ENCODE measurements around the gene LRRC18.

Gene LRRC18

GRCh38 chr10:48879451-48879850 is 60.2 kb downstream of the LRRC18 start:
- Histone ChIP-seq H3K27me3 (ENCODE audit: insufficient read depth, low read length) (no peaks in the 10 kb centered on the region), H3K36me3 (ENCODE audit: insufficient read depth, low read length) (peaks cover 67% of the 10 kb centered on the region), H4K20me1 (ENCODE audit: insufficient read depth, low read length) (no peaks in the 10 kb centered on the region), H3K4me3 (ENCODE audit: low read depth, low read length, poor library complexity, severe bottlenecking) (no peak overlapping the region), H3K27ac (ENCODE audit: low read depth, low read length, poor library complexity, severe bottlenecking) (no peak overlapping the region), H2AFZ (ENCODE audit: low read length) (no peak overlapping the region), H3K9me3 (ENCODE audit: low read length) (no peaks in the 10 kb centered on the region), H3K9ac (ENCODE audit: low read length) (no peak overlapping the region), H3K79me2 (ENCODE audit: insufficient read depth, low read length) (no peaks in the 10 kb centered on the region), H3K9me2 (ENCODE audit: low read depth, low read length) (no peaks in the 10 kb centered on the region), H3F3A (ENCODE audit: insufficient read depth, low read length) (no peaks in the 10 kb centered on the region), H3K4me1 (ENCODE audit: insufficient read depth, low read length, severe bottlenecking) (no peaks in the 10 kb centered on the region), H3K4me2 (ENCODE audit: low read length) (no peak overlapping the region)
- no peak for TF ChIP-seq CTCF (IDR thresholded peaks at IDR 0.05; ENCODE audit: low read length)
- no peak for TF ChIP-seq EZH2 (IDR thresholded peaks at IDR 0.05; ENCODE audit: borderline replicate concordance, low read length)

GRCh38 chr10:48878091-48878490 is 61.5 kb downstream of the LRRC18 start:
- no peak overlapping the region for H3K27ac ChIP-seq (ENCODE audit: low read depth, low read length, poor library complexity, severe bottlenecking)
- H3K27me3 ChIP-seq (ENCODE audit: insufficient read depth, low read length): no peaks in the 10 kb centered on the region
- H3K36me3 ChIP-seq (ENCODE audit: insufficient read depth, low read length): peaks cover 79% of the 10 kb centered on the region
- no peak overlapping the region for H3K4me2 ChIP-seq (ENCODE audit: low read length)
- no peak overlapping the region for H2AFZ ChIP-seq (ENCODE audit: low read length)
- H3K4me1 ChIP-seq (ENCODE audit: insufficient read depth, low read length, severe bottlenecking): no peaks in the 10 kb centered on the region
- no peaks in the 10 kb centered on the region for H3K9me2 ChIP-seq (ENCODE audit: low read depth, low read length)
- no peaks in the 10 kb centered on the region for H3F3A ChIP-seq (ENCODE audit: insufficient read depth, low read length)
- no peaks in the 10 kb centered on the region for H3K9me3 ChIP-seq (ENCODE audit: low read length)
- no peak for TF ChIP-seq CTCF (IDR thresholded peaks at IDR 0.05; ENCODE audit: low read length)
- no peak for TF ChIP-seq EZH2 (IDR thresholded peaks at IDR 0.05; ENCODE audit: borderline replicate concordance, low read length)
- H3K4me3 ChIP-seq (ENCODE audit: low read depth, low read length, poor library complexity, severe bottlenecking): no peak overlapping the region
- no peak overlapping the region for H3K9ac ChIP-seq (ENCODE audit: low read length)
- no peaks in the 10 kb centered on the region for H4K20me1 ChIP-seq (ENCODE audit: insufficient read depth, low read length)
- no peaks in the 10 kb centered on the region for H3K79me2 ChIP-seq (ENCODE audit: insufficient read depth, low read length)

GRCh38 chr10:48872234-48872633 is 67.4 kb downstream of the LRRC18 start:
- Histone ChIP-seq H2AFZ (ENCODE audit: low read length) (no peak overlapping the region), H3K9ac (ENCODE audit: low read length) (no peak overlapping the region), H3K4me3 (ENCODE audit: low read depth, low read length, poor library complexity, severe bottlenecking) (no peak overlapping the region), H3K36me3 (ENCODE audit: insufficient read depth, low read length) (peaks cover 62% of the 10 kb centered on the region; the same call in 1 of the 2 replicates), H3K27ac (ENCODE audit: low read depth, low read length, poor library complexity, severe bottlenecking) (no peak overlapping the region), H3K9me2 (ENCODE audit: low read depth, low read length) (no peaks in the 10 kb centered on the region), H4K20me1 (ENCODE audit: insufficient read depth, low read length) (no peaks in the 10 kb centered on the region), H3K9me3 (ENCODE audit: low read length) (no peaks in the 10 kb centered on the region), H3K4me2 (ENCODE audit: low read length) (no peak overlapping the region), H3K27me3 (ENCODE audit: insufficient read depth, low read length) (no peaks in the 10 kb centered on the region), H3K4me1 (ENCODE audit: insufficient read depth, low read length, severe bottlenecking) (no peaks in the 10 kb centered on the region), H3K79me2 (ENCODE audit: insufficient read depth, low read length) (no peaks in the 10 kb centered on the region), H3F3A (ENCODE audit: insufficient read depth, low read length) (no peaks in the 10 kb centered on the region)
- TF ChIP-seq EZH2 (IDR thresholded peaks at IDR 0.05; ENCODE audit: borderline replicate concordance, low read length) (no peak), CTCF (IDR thresholded peaks at IDR 0.05; ENCODE audit: low read length) (no peak)

Measured in OCI-LY1 (cell line).